ENCODE measurements around the gene NUCKS1.

GRCh38 chr1:205675247-205675646, 74.7 kb downstream of the NUCKS1 start:
- no peak for TF ChIP-seq EZH2 (IDR thresholded peaks at IDR 0.05)
- TF ChIP-seq POLR2AphosphoS5 (IDR thresholded peaks at IDR 0.05; ENCODE audit: borderline replicate concordance, low read depth, low read length), result no peak

Measured in SK-N-MC (cell line).